ENCODE results near the gene IL23A. TPM values are rescaled to one million over a fixed set of nuclear protein-coding genes. Genes with fewer than 3 reads are reported as not detected.

Gene IL23A
- total RNA-seq, 1 experiment from 2014 or later: 2.0 TPM

DNA sequence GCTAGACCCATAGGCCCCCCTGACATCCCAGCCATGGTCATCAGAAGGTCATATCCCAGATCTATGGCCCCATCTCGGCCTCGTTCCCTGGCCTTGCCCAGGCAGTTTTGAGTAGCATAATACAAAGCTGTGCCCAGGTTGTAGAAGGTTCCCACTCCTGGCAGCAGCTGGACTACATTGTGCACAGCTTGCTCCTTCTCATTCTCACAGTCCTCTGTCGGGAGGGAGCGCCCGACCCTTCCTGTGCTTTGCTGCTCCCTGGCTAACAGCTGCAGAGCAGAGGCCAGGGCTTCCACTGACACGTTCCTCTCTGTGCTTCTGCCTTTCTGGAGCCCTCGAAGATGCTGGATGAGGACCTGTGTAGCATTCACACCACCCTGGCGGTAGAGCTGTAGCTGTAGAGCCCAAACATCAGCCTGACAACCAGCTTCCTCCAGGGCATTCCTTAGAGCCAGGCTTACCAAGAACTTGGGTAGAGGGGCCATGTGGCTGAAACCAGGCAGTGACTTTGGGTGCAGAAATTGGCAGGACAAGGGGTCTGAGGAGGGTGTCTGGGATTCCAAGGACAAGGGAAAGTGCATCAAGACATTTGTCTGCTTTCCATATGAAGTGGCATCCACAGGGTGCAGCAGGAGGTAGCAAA lies 22.9 kb downstream of the IL23A start:
- peaks cover 10% of the 10 kb centered on the region; the same call in 1 of the 2 replicates for H3K27me3 Mint-ChIP-seq (ENCODE audit: low read depth)
- no peak overlapping the region for H3K18ac ChIP-seq (ENCODE audit: insufficient read length, low read depth, low read length)
- no peak overlapping the region for H4K8ac ChIP-seq (replicated peaks; ENCODE audit: insufficient read length, low read depth, low read length)
- no peak for DNase-seq
- H4K20me1 ChIP-seq (ENCODE audit: control insufficient read depth, insufficient read depth, insufficient read length): no peaks in the 10 kb centered on the region
- no peak overlapping the region for H2BK5ac ChIP-seq (ENCODE audit: insufficient read length, low read length)
- H3K14ac ChIP-seq (ENCODE audit: insufficient read depth, low read length): no peak overlapping the region
- no peaks in the 10 kb centered on the region for H3K23me2 ChIP-seq (ENCODE audit: insufficient read length, low read depth, low read length, poor library complexity, severe bottlenecking)
- no peaks in the 10 kb centered on the region for H3K9me3 Mint-ChIP-seq
- H3K23ac ChIP-seq (ENCODE audit: insufficient read length, low read depth, low read length): no peak overlapping the region
- H3K27ac Mint-ChIP-seq: no peak overlapping the region
- no CpG with 5 or more reads among the region's 8 CpGs for WGBS (ENCODE audit: extremely low coverage, insufficient read length, low lambda C conversion rate)
- no peaks in the 10 kb centered on the region for H3K79me1 ChIP-seq (ENCODE audit: insufficient read depth, low read depth, low read length, poor library complexity, severe bottlenecking)
- H3K4me1 Mint-ChIP-seq: peaks cover 10 to 12% of the 10 kb centered on the region in 2 experiments
- peak overlapping the region; percentile 92 for H3K4me3 Mint-ChIP-seq
- no peak overlapping the region for H2BK12ac ChIP-seq (ENCODE audit: insufficient read length, low read depth, low read length)
- no peak overlapping the region for H2BK20ac ChIP-seq (ENCODE audit: low read depth, low read length, poor library complexity, severe bottlenecking)
- H3K4ac ChIP-seq (ENCODE audit: low read depth, low read length): no peak overlapping the region; the same call in 1 of the 2 replicates
- no peak overlapping the region for H3K27ac ChIP-seq (ENCODE audit: insufficient read length, low read depth, low read length)
- H2AFZ ChIP-seq (ENCODE audit: low read length): no peak overlapping the region
- no peaks in the 10 kb centered on the region for H3K4me1 ChIP-seq (ENCODE audit: insufficient read depth, low read length)
- no peak overlapping the region for H3T11ph ChIP-seq (ENCODE audit: low read length)
- TF ChIP-seq, protein P1, sequence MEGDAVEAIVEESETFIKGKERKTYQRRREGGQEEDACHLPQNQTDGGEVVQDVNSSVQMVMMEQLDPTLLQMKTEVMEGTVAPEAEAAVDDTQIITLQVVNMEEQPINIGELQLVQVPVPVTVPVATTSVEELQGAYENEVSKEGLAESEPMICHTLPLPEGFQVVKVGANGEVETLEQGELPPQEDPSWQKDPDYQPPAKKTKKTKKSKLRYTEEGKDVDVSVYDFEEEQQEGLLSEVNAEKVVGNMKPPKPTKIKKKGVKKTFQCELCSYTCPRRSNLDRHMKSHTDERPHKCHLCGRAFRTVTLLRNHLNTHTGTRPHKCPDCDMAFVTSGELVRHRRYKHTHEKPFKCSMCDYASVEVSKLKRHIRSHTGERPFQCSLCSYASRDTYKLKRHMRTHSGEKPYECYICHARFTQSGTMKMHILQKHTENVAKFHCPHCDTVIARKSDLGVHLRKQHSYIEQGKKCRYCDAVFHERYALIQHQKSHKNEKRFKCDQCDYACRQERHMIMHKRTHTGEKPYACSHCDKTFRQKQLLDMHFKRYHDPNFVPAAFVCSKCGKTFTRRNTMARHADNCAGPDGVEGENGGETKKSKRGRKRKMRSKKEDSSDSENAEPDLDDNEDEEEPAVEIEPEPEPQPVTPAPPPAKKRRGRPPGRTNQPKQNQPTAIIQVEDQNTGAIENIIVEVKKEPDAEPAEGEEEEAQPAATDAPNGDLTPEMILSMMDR (conservative IDR thresholded peaks at IDR 0.05): no peak
- no peak overlapping the region for H3K9ac ChIP-seq (ENCODE audit: extremely low read depth, insufficient read length, low read length)
- H3K79me2 ChIP-seq (ENCODE audit: insufficient read depth, low read length): no peaks in the 10 kb centered on the region
- H3K27me3 ChIP-seq (ENCODE audit: insufficient read depth, low read length): no peaks in the 10 kb centered on the region
- no peaks in the 10 kb centered on the region for H3K9me3 ChIP-seq (ENCODE audit: control insufficient read depth, low read depth, low read length)
- H2BK15ac ChIP-seq (ENCODE audit: low read depth, low read length): no peak overlapping the region
- no peak overlapping the region for H2BK120ac ChIP-seq (ENCODE audit: low read depth, low read length, poor library complexity, severe bottlenecking)
- H4K91ac ChIP-seq (ENCODE audit: insufficient read length, low read depth, low read length): no peak overlapping the region
- no peak overlapping the region for H4K5ac ChIP-seq (ENCODE audit: insufficient read length, low read depth, low read length)
- H3K56ac ChIP-seq (ENCODE audit: insufficient read length, low read depth, low read length): no peak overlapping the region
- no peak overlapping the region for H3K4me2 ChIP-seq (ENCODE audit: insufficient read depth, insufficient read length, low read length)
- no peaks in the 10 kb centered on the region for H3K36me3 Mint-ChIP-seq (ENCODE audit: insufficient read depth in 1 of 3, low read depth in 3 of 3)
- H2AK5ac ChIP-seq (ENCODE audit: insufficient read length, low read length): no peak overlapping the region
